ENCODE results near the gene PCDH18. TPM values are rescaled to one million over a fixed set of nuclear protein-coding genes. Genes with fewer than 3 reads are reported as not detected.
A peak's percentile ranks its signal among the peaks of the same experiment; 100 is the strongest.

Gene PCDH18
- total and polyA plus RNA-seq, 2 experiments from 2014 or later = 19.5 to 68.1 TPM

- H3K4me1 ChIP-seq (ENCODE audit: insufficient read depth) = peaks cover 64% of the 10 kb centered on the region
- H3K27me3 ChIP-seq (ENCODE audit: insufficient read depth) = no peaks in the 10 kb centered on the region
- H3K9me2 ChIP-seq (ENCODE audit: insufficient read depth) = no peaks in the 10 kb centered on the region
- no peak overlapping the region for H2AFZ ChIP-seq
- no peaks in the 10 kb centered on the region for H3F3A ChIP-seq (replicated peaks; ENCODE audit: low read depth)
- no peak overlapping the region; the same call in 1 of the 2 replicates for H3K4me3 ChIP-seq
- H3K27ac ChIP-seq (ENCODE audit: low read depth) = peak overlapping the region; percentile 84
- peaks cover 9% of the 10 kb centered on the region for H3K36me3 ChIP-seq (ENCODE audit: insufficient read depth)
- TF ChIP-seq REST (IDR thresholded peaks at IDR 0.05; ENCODE audit: unreplicated experiment) (no peak), CTCF (conservative IDR thresholded peaks at IDR 0.05; ENCODE audit: low read depth in 2 of 2) (no peak), ZNF114 (CRISPR knock-in tag; IDR thresholded peaks at IDR 0.05) (no peak), ETS1 (IDR thresholded peaks at IDR 0.05) (no peak), ZNF462 (CRISPR knock-in tag; IDR thresholded peaks at IDR 0.05) (no peak), ZNF331 (CRISPR knock-in tag; IDR thresholded peaks at IDR 0.05; ENCODE audit: low read depth) (no peak), JUNB (IDR thresholded peaks at IDR 0.05; ENCODE audit: unreplicated experiment) (no peak), EZH2 (IDR thresholded peaks at IDR 0.05; ENCODE audit: low read depth, unreplicated experiment) (no peak), NANOG (IDR thresholded peaks at IDR 0.05; ENCODE audit: borderline replicate concordance) (no peak), STAT1 (IDR thresholded peaks at IDR 0.05; ENCODE audit: unreplicated experiment) (no peak), POLR2AphosphoS5 (IDR thresholded peaks at IDR 0.05; ENCODE audit: low read depth) (no peak), CREB1 (CRISPR knock-in tag; IDR thresholded peaks at IDR 0.05; ENCODE audit: low read depth) (no peak), EZH2phosphoT487 (IDR thresholded peaks at IDR 0.05; ENCODE audit: unreplicated experiment) (no peak)
- Mint-ChIP-seq H3K27me3 (ENCODE audit: insufficient read depth, low read depth, poor library complexity) (peaks cover 2% of the 10 kb centered on the region), H3K36me3 (ENCODE audit: low read depth) (peaks cover 2% of the 10 kb centered on the region), H3K4me1 (peaks cover 38% of the 10 kb centered on the region), H3K27ac (no peak overlapping the region), H3K9me3 (no peaks in the 10 kb centered on the region; the same call in 2 of the 3 replicates), H3K4me3 (peak overlapping the region; percentile 43)
- DNase-seq (ENCODE audit: low spot score) (no peak), ATAC-seq (no peak)
- H3K79me2 ChIP-seq (replicated peaks; ENCODE audit: insufficient read depth) = peaks cover 34% of the 10 kb centered on the region
- peak overlapping the region; percentile 77 for H3K4me2 ChIP-seq
- H4K20me1 ChIP-seq (replicated peaks; ENCODE audit: insufficient read depth) = peaks cover 15% of the 10 kb centered on the region
Measured at GRCh38 chr4:137533855-137534254, 1.6 kb upstream of the PCDH18 start.
